GM12892 (cell line): ENCODE measurements around the gene POMC. TPM values are rescaled to one million over a fixed set of nuclear protein-coding genes. Genes with fewer than 3 reads are reported as not detected.
"Not testable (repeated sequence)": the region's sequence is repeated elsewhere in the genome, so short reads cannot be mapped to it uniquely, and the experiment has no call there.

Experiments used
- DNase-seq: peaks from one replicate; pipeline ENCODE4 v3.0.0; 2011; ENCODE audit not compliant: insufficient read length
- FAIRE-seq: peaks from 2 replicates; lab custom pipeline; 2011; peaks lifted over from hg19 to GRCh38; lab: Jason Lieb, UNC
- POLR2A ChIP-seq: IDR thresholded peaks from 2 replicates; pipeline ENCODE4 v1.6.1; 2011; ENCODE audit warnings: low read depth, low read length, control low read depth
- POLR2AphosphoS5 ChIP-seq: IDR thresholded peaks from 2 replicates; pipeline ENCODE4 v1.6.1; 2011; ENCODE audit warnings: low read depth, low read length, control low read depth
- TAF1 ChIP-seq: IDR thresholded peaks from 2 replicates; pipeline ENCODE4 v1.6.1; 2011; ENCODE audit warnings: low read depth, mild to moderate bottlenecking, control low read depth, low read length, borderline replicate concordance
- polyA plus RNA-seq: library from polyadenylated mRNA; unstranded; fragments of >200 nt; gene quantifications from one replicate; pipeline ENCODE4 v1.2.1, GENCODE V29; 2012; ENCODE audit warnings: missing spikeins, inconsistent platforms; ENCODE audit not compliant: missing spikeins

The POMC gene
- 1.2 TPM for polyA plus RNA-seq

DNA sequence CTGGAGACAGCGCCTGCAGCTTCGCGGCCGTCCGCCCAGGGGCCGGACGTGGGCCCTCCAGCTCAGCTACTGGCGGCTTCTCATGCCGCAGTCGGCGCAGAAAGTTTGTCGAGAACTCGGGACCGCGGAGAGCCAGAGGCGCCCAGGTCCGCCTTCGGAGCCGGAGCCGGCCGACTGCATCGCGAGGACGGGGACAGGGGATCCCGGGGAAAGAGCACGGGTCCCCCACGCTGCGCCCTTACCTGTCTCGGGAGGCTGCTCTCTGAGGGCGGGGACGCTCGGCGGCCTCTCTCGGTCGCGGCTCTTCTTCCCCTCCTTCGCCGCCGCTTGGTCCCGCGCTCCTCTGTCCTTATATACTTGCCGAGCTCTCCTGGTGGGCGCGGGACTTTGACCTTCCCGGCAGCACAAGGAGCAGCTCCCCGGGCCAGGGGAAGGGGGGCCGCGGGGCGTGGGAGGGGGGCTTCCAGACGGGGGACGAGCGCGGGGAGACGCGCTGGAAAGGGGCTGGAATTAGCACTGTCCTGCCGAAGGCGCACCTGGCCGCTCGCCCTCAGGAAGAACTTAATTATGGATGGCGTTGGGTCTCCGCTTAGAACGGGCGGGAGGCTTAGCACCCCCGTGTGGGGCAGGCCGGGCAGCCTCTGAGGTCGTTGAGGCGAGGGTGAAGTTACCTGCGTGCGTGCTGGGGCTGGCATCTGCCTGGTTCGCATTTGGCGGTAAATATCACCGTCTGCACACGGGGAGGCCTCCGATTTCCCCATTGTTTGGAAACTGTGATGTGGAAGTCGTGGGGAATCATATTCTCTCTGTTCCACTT, at the start of gene POMC:
POMC (minus strand) TSS at position 325 of the 817 bp plus-strand sequence. CDS start 3,808 bp downstream, outside the sequence.
- DNase-seq, result peak; percentile 50
- TF ChIP-seq TAF1, result no peak
- no peak for TF ChIP-seq POLR2AphosphoS5
- TF ChIP-seq POLR2A, result no peak
- peak; percentile 72 for FAIRE-seq

DNA sequence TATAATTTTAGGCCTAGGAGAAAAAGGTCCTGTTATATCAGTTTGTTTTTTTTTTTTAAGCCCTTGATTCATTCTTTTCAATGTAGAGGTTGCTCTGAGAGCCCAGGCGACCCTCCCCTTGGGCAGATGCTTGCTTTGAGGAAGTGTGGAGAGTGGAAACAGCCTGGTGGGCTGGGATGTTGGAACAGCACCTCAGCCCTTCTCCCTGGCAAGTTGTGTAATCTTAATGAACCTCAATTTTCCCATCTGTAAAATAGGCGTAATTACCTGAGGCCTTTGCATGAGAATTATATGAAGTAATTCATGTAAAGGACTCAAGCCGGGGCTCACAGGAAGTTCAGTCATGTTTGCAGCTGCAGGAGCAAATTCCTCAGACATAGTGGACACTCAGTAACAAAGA, 49.7 kb upstream of the POMC start:
- TF ChIP-seq TAF1, result no peak
- TF ChIP-seq POLR2AphosphoS5, result no peak
- no peak for TF ChIP-seq POLR2A
- FAIRE-seq, result no peak

DNA sequence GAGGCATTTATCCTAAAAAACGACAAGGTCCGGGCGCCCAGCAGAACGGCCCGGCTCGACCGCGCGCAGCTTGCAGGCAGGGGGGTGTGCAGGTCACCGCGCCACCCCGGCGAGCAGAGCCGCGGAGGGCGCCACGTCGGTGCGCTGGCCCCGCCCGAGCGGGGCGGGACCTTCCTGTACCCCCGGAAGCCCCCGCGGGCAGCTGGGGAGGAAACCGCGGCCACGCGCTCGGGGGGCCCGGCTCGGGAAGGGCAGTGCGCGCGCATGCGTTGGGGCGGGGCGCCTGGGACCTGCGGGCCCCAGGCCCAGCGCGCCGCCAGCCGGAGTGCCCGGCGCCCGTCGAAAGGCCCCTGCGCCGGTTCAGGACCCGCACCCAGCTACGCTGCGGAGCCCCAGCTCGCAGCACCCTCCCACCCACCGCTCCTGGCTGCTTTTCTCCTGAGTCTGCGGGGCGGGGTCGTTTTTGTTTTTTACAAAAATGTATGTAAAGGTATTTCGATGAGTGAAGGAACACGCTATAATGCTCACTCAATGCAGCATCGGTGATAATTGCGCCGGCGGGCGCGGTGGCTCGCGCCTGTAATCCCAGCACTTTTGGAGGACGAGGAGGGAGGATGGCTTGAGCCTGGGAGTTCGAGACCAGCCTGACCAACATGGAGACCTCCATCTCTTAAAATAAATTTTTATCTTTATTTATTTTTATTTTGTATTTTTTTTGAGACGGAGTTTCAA, 47.7 kb upstream of the POMC start:
- DNase-seq, result peak; percentile 93
- peak; percentile 85 for FAIRE-seq
- TF ChIP-seq POLR2AphosphoS5 (no peak), POLR2A (peak; percentile 60; the same call in 1 of the 2 replicates)

More for the DNA sequence above, 49.7 kb upstream of the POMC start:
- DNase-seq, result no peak

DNA sequence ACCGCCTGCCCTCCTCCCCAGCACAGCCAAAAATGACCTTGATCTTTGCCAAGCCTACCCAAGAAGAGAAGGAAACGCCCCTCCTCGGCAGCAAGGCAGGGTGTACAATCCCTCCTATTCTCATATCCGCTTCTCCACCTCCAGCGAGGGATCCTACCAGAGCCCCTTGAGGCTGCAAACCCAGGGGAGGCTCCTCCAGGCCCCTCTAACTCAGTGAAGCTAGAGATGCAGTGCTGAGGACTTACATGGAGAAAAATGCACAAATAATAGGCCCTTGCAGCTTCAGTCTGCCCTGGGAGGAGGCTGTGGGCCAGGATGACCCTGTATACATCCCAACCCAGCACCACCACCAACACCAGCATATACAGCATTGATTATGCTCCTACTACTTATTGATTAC, 46.9 kb upstream of the POMC start:
- no peak for DNase-seq

DNA sequence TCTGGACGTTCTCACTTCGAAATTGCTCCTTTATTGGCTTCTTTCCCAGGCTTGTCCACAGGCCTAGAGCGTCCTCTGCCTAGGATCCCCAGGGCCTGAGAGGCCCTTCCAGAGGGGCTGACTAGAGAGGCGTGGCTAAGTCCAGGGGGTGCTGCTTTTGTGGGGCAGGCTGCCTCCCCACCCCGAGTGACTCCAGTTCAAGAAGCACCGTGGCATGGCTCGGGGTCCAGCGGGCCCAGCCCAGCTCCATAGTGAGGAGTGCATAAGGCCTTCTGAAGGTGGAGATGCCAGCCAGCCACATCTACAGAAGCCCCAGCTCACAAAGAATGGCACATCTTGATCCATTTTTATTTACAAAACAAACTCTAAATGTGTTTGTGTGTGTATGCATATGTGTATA, 44.8 kb upstream of the POMC start:
- no peak for DNase-seq

More for the DNA sequence above, 46.9 kb upstream of the POMC start:
- no peak for TF ChIP-seq POLR2A
- no peak for FAIRE-seq

DNA sequence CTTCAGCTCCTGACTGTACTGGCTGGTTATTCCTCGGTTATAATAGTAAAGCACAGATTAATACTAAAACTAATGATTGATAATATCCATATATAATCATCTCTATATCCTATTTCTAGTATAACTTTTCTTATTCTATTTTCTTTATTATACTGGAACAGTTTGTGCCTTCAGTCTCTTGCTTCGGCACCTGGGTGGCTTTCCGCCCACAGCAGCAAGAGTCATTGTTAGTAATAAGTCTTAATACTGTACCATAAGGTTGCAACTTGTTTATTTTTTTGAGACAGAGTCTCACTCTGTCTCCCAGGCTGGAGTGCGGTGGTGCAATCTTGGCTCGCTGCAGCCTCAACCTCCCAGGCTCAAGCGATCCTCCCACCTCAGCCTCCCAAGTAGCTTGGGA, 42.5 kb upstream of the POMC start:
- FAIRE-seq, DNase-seq: not testable (repeated sequence)

More for the DNA sequence above, 44.8 kb upstream of the POMC start:
- TF ChIP-seq POLR2A (no peak), POLR2AphosphoS5 (no peak), TAF1 (no peak)
- no peak for FAIRE-seq

DNA sequence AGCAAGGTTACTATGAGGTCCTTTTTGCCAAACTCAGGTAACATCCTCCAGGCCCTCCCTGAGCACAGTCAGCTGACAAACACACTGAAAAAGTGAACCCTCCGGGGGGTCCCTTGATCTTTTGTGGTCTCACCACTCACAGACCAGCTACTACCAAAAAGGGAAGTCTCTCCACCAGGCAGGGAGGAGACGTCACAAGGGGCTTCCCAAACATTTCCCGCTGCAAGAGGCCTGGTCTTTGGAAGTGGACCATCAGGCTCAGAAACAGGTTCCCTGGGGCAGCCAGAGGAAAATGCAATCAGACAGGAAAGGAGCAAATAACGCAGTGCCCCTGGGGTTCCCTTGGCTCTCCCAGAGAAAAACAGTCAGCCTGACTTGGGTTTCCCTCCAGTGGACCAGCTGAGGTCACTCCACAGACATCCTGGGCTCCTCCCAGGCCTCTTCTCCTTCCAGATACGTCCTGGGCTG, 38.7 kb upstream of the POMC start:
- no peak for FAIRE-seq
- no peak for DNase-seq
- TF ChIP-seq POLR2AphosphoS5, result no peak
- no peak for TF ChIP-seq POLR2A
- TF ChIP-seq TAF1, result no peak

DNA sequence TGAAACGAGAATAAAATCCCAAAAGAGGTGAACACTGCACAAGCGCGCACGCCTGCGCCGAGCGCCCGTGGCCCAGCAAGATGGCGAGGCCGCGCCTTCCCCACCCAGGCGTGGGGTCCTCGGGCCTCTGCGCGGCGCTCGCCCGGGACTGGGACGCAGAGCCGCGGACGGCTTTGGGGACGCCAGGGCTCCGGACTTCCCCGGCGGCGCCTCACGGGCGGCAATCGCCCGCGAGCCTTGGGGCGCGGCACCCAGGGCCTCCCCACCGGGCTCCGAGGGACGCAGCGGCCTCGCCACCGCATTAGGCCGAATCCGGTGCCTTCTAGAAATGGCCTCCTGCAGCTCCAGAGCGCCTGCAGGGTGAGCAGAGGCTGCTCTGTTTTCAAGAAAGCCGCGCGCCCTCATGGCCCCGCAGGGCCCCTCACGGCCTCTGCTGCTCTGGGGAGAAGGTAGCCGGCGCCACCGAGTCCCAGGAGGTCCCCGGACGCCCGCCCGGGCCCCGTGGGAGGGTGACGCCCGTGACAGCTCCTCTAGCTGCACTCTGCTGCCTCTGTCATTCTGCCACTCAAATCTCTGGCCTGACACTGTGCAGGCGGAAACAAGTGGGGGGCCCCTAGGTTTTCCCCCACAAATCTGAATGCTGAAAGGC, 35.9 kb upstream of the POMC start:
- TF ChIP-seq POLR2AphosphoS5 (no peak), POLR2A (no peak), TAF1 (no peak)
- FAIRE-seq (no peak), DNase-seq (peak; percentile 43)

DNA sequence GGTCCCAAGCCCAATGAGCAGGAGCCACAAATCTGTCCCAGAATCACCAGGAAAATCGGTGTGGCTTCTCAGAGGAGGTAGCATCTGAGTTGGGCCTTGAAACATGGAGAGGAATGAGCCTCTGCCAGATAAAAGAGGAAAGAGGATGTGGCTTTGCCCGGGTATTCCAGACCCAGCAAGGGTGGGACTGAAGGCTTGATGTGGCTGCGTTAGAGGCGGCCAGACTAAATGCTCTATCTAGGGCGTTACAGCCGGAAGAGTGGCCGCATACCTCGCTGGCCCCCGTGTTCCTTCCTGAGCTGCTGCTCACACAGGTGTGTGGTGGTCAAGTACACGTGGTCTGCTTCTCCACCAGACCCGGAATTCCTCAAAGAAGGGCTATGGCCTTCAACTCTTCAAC, 33.9 kb upstream of the POMC start:
- DNase-seq (no peak), FAIRE-seq (no peak)
- TF ChIP-seq TAF1, result no peak
- no peak for TF ChIP-seq POLR2A
- no peak for TF ChIP-seq POLR2AphosphoS5

DNA sequence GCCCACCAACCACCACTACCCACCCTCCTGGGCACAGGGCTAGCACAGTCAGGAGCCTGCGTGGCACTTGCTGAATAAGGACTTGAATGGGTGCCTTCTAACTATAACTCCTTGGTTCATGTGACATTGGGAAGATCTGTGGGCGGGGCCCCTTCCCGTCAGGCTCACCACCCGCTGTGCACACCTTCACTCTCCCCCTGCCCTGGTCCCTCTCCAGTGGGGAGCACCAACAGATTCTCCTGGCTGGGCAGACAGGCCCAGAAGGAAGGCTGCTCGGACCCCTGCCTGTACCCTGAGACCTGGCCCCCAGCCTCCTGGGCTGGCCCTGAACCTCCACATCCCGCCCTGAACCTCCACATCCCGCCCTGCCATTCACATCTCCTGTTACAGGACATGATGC, 33.4 kb upstream of the POMC start:
- TF ChIP-seq TAF1, result no peak
- TF ChIP-seq POLR2A, result no peak
- no peak for TF ChIP-seq POLR2AphosphoS5
- FAIRE-seq (no peak), DNase-seq (no peak)

DNA sequence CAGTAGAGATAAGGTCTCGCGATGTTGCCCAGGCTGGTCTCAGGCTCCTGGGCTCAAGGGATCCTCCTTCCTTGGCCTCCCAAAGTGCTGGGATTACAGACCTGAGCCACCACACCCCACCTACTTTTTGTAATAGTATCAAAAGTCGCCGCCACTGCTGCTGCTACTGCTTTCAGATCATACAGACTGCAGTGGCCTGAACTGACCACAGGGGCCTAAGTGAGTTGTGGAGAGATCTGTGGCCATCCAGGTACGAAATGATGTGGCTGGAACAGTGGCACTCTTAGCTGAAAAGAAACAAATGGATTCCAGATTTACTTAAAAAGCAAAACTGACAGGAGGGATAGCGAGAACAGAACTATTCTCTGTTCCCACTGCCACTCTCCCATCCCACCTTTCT, 32.9 kb upstream of the POMC start:
- FAIRE-seq, result no peak
- TF ChIP-seq TAF1, result no peak
- TF ChIP-seq POLR2A, result no peak
- no peak for TF ChIP-seq POLR2AphosphoS5
- no peak for DNase-seq
